GM18951 (cell line): Measurements from ENCODE around the gene FERMT1.

Source experiments
- POLR2A ChIP-seq: IDR thresholded peaks from 4 replicates; pipeline ENCODE4 v1.6.1; 2011; ENCODE audit warnings: mild to moderate bottlenecking; ENCODE audit not compliant: insufficient read length, insufficient read depth; ENCODE audit errors: extremely low read depth
- in situ Hi-C: fragments of 300-500 bp; cut with MboI; formaldehyde crosslinking; loops from one replicate; pipeline ENCODE4 v1.12.0; 2022; ENCODE audit warnings: low sequenced_read_pairs, mixed read lengths, inconsistent platforms; ENCODE audit not compliant: unreplicated experiment

FERMT1 gene

GRCh38 chr20:6122873-6123648 lies at the start of gene FERMT1:
FERMT1 (minus strand) TSS chr20:6123030; CDS start chr20:6119554, 3,476 bp downstream.
- no peak for TF ChIP-seq POLR2A
- in situ Hi-C loops = no loop called here

- in situ Hi-C loops = loop anchor here (25.0 kb wide), 1 partner anchor 1718 kb away; no protein-coding TSS in a partner anchor
- TF ChIP-seq POLR2A = no peak
Measured at GRCh38 chr20:6169251-6169650, 46.4 kb upstream of the FERMT1 start.

- no peak for TF ChIP-seq POLR2A
- in situ Hi-C loops = loop anchor here (25.0 kb wide), 1 partner anchor 1719 kb away; no protein-coding TSS in a partner anchor
Measured at GRCh38 chr20:6168204-6168603, 45.4 kb upstream of the FERMT1 start.

- in situ Hi-C loops = loop anchor here (25.0 kb wide), 1 partner anchor 1722 kb away; no protein-coding TSS in a partner anchor
- no peak for TF ChIP-seq POLR2A
Measured at GRCh38 chr20:6165346-6165745, 42.5 kb upstream of the FERMT1 start.

GRCh38 chr20:6164421-6165341 lies 41.9 kb upstream of the FERMT1 start:
- TF ChIP-seq POLR2A = no peak
- in situ Hi-C loops = loop anchor here (25.0 kb wide), 1 partner anchor 1723 kb away; no protein-coding TSS in a partner anchor

- no peak for TF ChIP-seq POLR2A
- in situ Hi-C loops = loop anchor here (25.0 kb wide), 1 partner anchor 1727 kb away; no protein-coding TSS in a partner anchor
Measured at GRCh38 chr20:6160736-6161135, 37.9 kb upstream of the FERMT1 start.

GRCh38 chr20:6157345-6157744 lies 34.5 kb upstream of the FERMT1 start:
- TF ChIP-seq POLR2A = no peak
- in situ Hi-C loops = loop anchor here (25.0 kb wide), 1 partner anchor 1730 kb away; no protein-coding TSS in a partner anchor

GRCh38 chr20:6152777-6153176 lies 29.9 kb upstream of the FERMT1 start:
- TF ChIP-seq POLR2A = no peak
- in situ Hi-C loops = loop anchor here (25.0 kb wide), 1 partner anchor 1735 kb away; no protein-coding TSS in a partner anchor

GRCh38 chr20:6148073-6148472 lies 25.2 kb upstream of the FERMT1 start:
- in situ Hi-C loops = no loop called here
- TF ChIP-seq POLR2A = no peak

GRCh38 chr20:6142348-6142993 lies 19.6 kb upstream of the FERMT1 start:
- no peak for TF ChIP-seq POLR2A
- in situ Hi-C loops = no loop called here

- TF ChIP-seq POLR2A = no peak
Measured at GRCh38 chr20:6140947-6141346, 18.1 kb upstream of the FERMT1 start.

GRCh38 chr20:6135347-6135746 lies 12.5 kb upstream of the FERMT1 start:
- in situ Hi-C loops = no loop called here

More at GRCh38 chr20:6140947-6141346, 18.1 kb upstream of the FERMT1 start:
- in situ Hi-C loops = no loop called here

GRCh38 chr20:6134592-6134991 lies 11.8 kb upstream of the FERMT1 start:
- in situ Hi-C loops = no loop called here
- TF ChIP-seq POLR2A = no peak

More at GRCh38 chr20:6135347-6135746, 12.5 kb upstream of the FERMT1 start:
- no peak for TF ChIP-seq POLR2A

- no peak for TF ChIP-seq POLR2A
- in situ Hi-C loops = no loop called here
Measured at GRCh38 chr20:6130045-6130444, 7.2 kb upstream of the FERMT1 start.
